ENCODE data around the gene UBE2S.

The UBE2S gene

DNA sequence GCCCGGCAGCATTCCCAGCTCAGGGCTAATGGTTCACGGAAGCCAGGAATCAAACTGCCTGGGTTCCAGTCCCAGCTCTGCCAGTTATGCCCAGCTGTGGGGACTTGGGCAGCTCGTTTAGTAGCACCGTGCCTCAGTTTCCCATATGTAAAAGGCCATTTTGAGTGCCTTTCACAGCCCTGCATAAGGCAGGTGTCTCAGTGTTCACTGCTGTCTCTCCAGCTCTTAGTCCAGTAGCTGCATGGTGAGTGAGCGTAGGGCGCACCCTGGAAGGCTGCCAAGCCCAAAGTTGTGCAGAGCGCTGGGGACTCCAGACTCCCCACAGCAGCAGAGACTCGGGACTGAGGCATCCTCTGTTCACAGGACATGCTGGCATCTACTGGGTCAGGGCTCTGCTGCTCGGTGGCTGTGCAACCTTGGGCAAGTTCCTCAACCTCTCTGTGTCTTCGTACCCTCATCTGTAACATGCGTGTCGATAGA is 16.4 kb downstream of the UBE2S start:
- H3K9ac ChIP-seq = no peak overlapping the region
- H3K27ac ChIP-seq = no peak overlapping the region
- H3K9me3 ChIP-seq (ENCODE audit: control insufficient read depth, low read length) = no peaks in the 10 kb centered on the region
- peaks cover 28% of the 10 kb centered on the region for H3K79me2 ChIP-seq
- no peak overlapping the region for H3K4me2 ChIP-seq (ENCODE audit: low read length)
- H3K27me3 ChIP-seq (ENCODE audit: control insufficient read depth, insufficient read depth, low read length) = no peaks in the 10 kb centered on the region
- peaks cover 14% of the 10 kb centered on the region for H3K4me1 ChIP-seq
- no peak overlapping the region for H3K4me3 ChIP-seq (ENCODE audit: low read depth, low read length)
- H2AFZ ChIP-seq = no peak overlapping the region
- no peaks in the 10 kb centered on the region for H3K36me3 ChIP-seq (ENCODE audit: control insufficient read depth, insufficient read depth, low read length)
- TF ChIP-seq, protein P1, sequence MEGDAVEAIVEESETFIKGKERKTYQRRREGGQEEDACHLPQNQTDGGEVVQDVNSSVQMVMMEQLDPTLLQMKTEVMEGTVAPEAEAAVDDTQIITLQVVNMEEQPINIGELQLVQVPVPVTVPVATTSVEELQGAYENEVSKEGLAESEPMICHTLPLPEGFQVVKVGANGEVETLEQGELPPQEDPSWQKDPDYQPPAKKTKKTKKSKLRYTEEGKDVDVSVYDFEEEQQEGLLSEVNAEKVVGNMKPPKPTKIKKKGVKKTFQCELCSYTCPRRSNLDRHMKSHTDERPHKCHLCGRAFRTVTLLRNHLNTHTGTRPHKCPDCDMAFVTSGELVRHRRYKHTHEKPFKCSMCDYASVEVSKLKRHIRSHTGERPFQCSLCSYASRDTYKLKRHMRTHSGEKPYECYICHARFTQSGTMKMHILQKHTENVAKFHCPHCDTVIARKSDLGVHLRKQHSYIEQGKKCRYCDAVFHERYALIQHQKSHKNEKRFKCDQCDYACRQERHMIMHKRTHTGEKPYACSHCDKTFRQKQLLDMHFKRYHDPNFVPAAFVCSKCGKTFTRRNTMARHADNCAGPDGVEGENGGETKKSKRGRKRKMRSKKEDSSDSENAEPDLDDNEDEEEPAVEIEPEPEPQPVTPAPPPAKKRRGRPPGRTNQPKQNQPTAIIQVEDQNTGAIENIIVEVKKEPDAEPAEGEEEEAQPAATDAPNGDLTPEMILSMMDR (IDR thresholded peaks at IDR 0.05) = no peak

DNA sequence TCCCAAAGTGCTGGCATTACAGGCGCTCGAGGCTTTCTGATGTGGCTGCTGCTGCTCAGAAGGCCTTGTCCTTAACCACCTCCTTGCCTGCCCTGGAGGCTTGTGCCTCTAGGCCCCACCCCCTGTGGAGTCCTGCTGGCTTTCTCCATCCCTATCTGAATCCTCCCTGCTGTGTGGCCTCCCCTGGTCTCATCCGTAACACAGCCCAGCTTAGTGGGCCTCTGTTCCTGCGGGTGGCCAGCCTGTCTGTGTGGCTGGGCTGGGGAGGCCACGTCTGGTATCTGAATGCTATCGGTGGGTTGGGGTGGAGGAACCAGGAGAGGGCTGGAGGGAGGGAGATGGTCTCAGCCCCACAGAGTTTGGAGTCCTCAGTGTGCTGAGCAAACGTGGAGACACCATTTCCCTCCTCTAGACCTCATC is 17.1 kb downstream of the UBE2S start:
- Histone ChIP-seq H3K9me3 (ENCODE audit: control insufficient read depth, low read length) (no peaks in the 10 kb centered on the region), H3K27ac (no peak overlapping the region), H3K36me3 (ENCODE audit: control insufficient read depth, insufficient read depth, low read length) (no peaks in the 10 kb centered on the region), H3K4me1 (peaks cover 14% of the 10 kb centered on the region), H3K4me3 (ENCODE audit: low read depth, low read length) (no peak overlapping the region), H3K9ac (no peak overlapping the region), H3K4me2 (ENCODE audit: low read length) (no peak overlapping the region), H3K27me3 (ENCODE audit: control insufficient read depth, insufficient read depth, low read length) (no peaks in the 10 kb centered on the region), H3K79me2 (peaks cover 32% of the 10 kb centered on the region), H2AFZ (no peak overlapping the region)
- TF ChIP-seq, protein P1 (IDR thresholded peaks at IDR 0.05) = no peak

DNA sequence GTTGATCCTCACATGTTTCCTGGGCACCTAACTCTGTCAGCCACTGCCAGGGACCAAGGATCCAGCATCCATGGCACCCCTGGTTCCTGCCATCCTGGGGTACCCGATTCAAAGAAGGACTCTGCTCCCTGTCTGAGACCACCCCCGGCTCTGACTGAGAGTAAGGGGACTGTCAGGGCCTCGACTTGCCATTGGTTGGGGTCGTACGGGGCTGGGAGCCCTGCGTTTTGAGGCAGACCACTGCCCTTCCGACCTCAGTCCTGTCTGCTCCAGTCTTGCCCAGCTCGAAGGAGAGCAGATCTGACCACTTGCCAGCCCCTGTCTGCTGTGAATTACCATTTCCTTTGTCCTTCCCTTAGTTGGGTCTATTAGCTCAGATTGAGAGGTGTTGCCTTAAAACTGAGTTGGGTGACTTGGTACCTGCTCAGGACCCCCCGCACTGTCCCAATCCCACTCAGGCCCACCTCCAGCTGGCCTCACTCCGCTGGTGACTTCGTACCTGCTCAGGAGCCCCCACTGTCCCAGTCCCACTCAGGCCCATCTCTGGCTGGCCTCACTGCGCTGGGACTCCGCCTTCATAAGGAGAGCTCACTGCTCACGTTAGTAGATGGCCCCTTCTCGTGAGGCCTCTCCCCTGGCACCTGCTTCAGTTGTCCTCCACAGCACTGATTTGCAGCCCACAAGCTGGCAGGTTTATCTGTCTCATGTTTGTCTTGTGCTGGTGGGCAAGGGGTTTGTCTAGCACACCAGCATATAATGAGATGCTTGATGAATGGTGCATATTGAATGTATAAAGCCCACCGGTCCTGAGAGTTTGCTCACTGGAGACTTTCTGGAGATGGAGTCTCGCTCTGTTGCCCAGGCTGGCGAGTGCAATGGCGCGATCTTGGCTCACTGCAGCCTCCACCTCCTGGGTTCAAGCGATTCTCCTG is 17.9 kb downstream of the UBE2S start:
- H3K4me1 ChIP-seq = peaks cover 19% of the 10 kb centered on the region

DNA sequence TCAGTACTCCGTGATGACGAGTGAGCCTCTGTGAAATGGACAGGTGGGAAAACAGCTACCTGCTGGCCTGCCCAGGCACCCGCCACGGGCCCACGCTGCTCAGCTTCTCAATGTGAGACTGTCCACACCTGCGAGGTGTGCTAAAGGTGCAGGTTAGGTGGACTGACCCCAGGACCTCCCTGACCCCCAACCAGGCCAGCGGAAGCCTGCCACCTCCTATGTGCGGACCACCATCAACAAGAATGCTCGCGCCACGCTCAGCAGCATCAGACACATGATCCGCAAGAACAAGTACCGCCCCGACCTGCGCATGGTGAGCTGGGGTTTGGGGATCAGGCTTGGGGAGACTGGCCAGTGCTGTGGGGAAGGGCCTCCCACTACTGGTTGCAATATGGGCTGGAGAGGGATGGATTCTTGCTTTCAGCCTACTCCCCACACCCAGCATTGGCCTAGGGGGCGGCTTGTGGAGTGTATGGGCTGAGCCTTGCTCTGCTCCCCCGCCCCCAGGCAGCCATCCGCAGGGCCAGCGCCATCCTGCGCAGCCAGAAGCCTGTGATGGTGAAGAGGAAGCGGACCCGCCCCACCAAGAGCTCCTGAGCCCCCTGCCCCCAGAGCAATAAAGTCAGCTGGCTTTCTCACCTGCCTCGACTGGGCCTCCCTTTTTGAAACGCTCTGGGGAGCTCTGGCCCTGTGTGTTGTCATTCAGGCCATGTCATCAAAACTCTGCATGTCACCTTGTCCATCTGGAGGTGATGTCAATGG is 19.7 kb downstream of the UBE2S start:
- Histone ChIP-seq H3K9me3 (ENCODE audit: control insufficient read depth, low read length) (no peaks in the 10 kb centered on the region), H3K4me3 (ENCODE audit: low read depth, low read length) (no peak overlapping the region), H3K36me3 (ENCODE audit: control insufficient read depth, insufficient read depth, low read length) (no peaks in the 10 kb centered on the region), H2AFZ (no peak overlapping the region), H3K4me1 (peaks cover 20% of the 10 kb centered on the region), H3K27me3 (ENCODE audit: control insufficient read depth, insufficient read depth, low read length) (no peaks in the 10 kb centered on the region), H3K4me2 (ENCODE audit: low read length) (peak overlapping the region; percentile 14), H3K27ac (no peak overlapping the region), H3K9ac (no peak overlapping the region), H3K79me2 (peaks cover 32% of the 10 kb centered on the region)
- TF ChIP-seq, protein P1 (IDR thresholded peaks at IDR 0.05) = no peak

More for the DNA sequence above, 17.9 kb downstream of the UBE2S start:
- Histone ChIP-seq H3K4me2 (ENCODE audit: low read length) (no peak overlapping the region), H3K4me3 (ENCODE audit: low read depth, low read length) (no peak overlapping the region), H3K9ac (no peak overlapping the region), H3K79me2 (peaks cover 32% of the 10 kb centered on the region), H3K9me3 (ENCODE audit: control insufficient read depth, low read length) (no peaks in the 10 kb centered on the region), H3K27ac (no peak overlapping the region), H3K27me3 (ENCODE audit: control insufficient read depth, insufficient read depth, low read length) (no peaks in the 10 kb centered on the region), H2AFZ (no peak overlapping the region), H3K36me3 (ENCODE audit: control insufficient read depth, insufficient read depth, low read length) (no peaks in the 10 kb centered on the region)
- TF ChIP-seq, protein P1 (IDR thresholded peaks at IDR 0.05) = no peak
